Stimulated activated CD4-positive, alpha-beta T cell treated with anti-CD3 and anti-CD28 coated beads, TNF-alpha, amount 100 ng/mL, for 1 hour (primary cell): Measurements from ENCODE around the gene TRAFD1.

Experiments used
- DNase-seq, 3 donors: peaks; one replicate each; pipeline ENCODE4 v3.0.0-alpha.2; 2020; ENCODE audit warnings: low read depth in 3 of 3, low spot score in 1 of 3

Gene TRAFD1

DNA sequence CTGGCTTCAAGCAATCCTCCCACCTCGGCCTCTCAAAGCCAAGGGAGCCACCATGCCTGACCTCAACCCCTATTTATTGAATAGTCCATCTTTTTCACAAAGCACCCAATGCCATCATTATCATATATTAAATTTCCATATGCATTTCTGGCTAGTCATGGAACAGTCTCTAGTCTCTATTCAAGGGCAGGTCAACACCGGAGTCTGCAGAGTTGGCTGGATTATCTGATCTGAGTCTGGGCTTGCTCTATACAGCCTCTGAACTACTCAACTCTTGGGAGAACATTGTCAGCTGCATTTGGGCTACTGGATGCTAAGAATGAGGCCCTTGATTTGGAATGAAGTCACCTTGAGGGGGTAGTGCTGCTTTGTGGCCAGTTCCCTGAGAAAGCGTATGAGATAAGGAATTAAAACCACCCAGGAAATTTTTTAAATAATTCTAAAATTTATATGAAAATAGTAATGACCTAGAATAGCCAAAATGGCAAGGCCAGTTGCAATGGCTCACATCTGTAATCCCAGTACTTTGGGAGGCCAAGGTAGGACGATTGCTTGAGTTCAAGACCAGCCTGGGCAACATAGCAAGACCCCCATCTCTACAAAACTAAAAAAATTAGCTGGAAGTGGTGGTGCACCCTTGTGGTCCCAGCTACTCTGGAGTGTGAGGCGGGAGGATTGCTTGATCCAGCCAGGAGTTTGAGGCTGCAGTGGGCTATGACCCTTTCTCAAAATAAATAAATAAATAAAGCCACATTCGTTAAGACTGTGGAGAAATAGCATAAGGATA lies 9.9 kb upstream of the TRAFD1 start:
- no peak for DNase-seq

DNA sequence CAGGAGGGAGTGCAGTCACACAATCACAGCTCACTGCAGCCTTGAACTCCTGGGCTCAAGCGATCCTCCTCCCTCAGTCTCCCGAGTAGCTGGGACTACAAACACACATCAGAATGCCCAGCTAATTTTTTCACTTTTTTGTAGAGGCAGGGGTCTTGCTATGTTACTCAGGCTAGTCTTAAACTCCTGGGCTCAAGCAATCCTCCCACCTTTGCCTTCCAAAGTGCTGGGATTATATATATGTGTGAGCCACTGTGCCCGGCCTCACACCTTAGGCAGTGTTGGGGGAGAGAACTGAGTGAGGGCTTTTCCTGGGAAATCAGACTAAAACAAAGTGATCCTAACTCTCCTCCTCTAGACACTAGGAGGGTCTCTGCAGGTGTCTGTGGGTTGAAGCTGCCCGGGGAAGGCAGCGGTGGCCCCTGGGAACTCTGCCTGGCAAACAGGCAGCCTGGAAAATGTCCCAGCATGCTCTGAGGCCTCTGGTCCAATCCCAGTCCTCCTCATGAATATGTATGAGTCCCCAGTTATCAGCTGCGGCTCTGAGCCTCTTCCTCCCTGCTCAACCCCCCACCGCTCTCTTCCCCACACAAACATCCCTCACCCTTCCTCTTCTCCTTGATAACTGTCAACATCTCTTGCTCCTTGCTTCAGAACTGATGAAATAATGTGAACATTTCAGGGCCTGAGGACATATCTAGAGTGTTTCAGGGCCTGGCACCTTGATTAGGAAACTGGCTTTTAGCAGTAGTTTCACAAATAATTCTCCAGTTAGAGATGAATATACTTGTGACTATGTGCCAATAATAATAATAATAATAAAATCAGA lies 8.9 kb upstream of the TRAFD1 start:
- no peak for DNase-seq

DNA sequence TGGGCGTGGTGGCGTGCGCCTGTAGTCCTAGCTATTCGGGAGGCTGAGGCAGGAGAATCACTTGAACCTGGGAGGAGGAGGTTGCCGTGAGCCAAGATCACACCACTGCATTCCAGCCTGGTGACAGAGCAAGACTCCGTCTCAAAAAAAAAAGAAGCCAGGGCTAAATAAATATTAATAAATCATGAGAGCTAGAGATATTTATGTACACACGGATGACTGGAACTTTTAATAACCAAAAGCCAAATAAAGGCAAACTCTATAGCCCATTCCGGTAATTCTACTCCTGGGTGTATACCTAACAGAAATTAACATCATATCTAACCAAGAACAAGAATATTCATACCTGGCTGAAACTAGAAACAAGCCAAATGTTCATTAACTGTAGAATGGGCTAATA lies 7.7 kb upstream of the TRAFD1 start:
- DNase-seq: no peak

DNA sequence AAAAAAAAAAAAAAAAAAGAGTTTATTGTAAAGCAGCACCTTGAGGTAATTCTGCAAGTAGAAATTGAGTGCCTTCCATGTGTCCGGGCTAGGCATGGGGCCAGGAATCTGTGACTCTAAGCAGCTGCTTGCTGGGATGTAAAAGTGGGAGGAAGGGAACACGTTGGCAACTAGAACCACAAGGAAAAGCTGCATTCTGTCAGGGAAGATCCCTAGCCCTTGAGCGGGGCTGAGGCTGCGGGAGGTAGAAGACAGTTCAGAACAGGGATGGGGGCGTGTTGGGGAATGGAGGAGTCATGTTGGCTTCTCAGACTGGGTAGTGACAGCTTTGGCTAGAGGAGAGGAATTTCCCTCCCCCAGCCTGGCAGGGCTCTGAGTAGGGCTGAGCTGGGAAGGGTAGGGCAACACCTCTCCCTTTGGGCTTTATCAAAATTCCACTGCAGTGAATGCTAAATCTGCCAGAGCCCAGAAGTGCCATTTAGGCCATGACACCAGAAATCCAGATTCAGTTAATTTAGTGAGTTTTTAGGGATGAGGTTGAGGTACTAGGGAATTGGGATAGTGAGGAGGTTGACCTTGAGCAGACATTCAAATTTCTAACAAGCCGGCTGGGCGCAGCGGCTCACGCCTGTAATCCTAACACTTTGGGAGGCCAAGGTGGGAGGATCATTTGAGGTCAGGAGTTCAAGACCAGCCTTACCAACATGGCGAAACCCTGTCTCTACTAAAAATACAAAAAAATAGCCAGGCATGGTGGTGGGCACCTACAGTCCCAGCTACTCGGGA lies 3.4 kb upstream of the TRAFD1 start:
- DNase-seq: no peak

DNA sequence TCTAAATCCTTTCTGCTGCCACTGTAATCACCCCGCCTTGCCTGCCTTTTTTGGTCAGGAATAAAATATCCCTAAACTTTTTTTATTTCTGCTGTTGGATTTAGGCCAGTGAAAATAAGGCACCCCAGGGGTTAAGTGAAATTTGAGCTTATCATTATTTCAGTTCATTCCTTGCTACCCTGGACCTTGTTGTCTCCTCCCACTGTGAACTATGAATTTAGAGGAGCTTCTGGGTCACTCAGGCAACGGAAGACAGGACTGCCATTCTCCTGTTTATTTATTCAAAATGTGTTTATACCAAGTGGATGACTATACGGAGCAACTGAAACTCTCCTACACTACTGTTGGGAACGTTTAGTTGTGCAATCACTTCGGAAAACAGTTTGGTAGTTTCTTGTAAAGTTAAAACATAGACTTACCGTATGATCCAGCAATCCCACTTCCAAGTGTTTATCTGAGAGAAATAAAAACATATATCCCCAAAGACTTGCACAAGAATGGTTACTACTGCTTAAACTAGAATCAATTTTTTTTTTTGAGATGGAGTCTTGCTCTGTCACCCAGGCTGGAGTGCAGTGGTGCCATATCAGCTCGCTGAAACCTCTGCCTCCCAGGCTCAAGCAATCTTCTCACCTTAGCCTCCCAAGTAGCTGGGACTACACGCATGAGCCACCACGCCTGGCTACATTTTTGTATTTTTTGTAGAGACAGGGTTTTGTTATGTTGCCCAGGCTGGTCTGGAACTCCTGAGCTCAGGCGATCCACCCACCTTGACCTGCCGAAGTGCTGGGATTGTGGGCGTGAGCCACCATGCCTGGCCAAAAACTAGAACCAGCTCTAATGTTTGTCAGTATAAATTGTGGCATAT lies 2.3 kb upstream of the TRAFD1 start:
- DNase-seq: no peak

DNA sequence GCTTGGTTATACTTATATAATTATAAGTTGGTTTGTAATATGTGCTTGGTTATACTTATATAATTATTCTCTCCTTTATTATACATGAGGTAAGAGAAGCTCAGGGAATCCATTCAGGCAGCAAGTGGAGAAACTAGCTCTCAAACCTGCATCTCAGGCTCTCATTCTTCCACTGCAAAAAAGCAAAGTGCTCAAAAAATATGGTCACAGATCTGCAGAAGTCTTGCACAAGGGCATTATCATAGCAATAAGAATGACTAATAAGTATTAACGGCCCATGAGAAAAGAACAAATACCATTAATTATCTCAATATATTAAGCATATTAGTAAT lies 476 bp upstream of the TRAFD1 start:
- no peak for DNase-seq

DNA sequence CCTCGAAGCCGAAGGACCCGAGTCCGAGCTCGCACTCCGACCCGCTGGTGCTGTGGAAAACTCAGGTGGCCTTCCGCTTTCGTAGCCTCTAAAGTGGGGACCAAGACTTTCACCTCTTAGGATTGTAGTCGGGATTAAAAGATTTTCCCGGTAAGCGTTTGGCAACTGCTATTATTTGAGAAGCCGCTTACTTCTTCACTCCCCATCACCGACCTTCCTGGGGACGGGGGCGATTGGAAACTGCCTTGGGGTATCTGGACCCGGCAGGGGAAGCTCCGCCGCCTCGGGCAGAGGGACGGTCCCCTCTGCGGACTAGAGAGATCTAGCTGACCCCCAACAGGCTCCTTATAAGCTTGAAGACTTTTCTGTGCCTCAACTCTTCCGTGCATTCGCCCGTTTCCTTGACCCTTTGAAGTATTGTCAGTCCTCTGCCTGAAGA lies 659 bp downstream of the TRAFD1 start:
- no peak for DNase-seq

DNA sequence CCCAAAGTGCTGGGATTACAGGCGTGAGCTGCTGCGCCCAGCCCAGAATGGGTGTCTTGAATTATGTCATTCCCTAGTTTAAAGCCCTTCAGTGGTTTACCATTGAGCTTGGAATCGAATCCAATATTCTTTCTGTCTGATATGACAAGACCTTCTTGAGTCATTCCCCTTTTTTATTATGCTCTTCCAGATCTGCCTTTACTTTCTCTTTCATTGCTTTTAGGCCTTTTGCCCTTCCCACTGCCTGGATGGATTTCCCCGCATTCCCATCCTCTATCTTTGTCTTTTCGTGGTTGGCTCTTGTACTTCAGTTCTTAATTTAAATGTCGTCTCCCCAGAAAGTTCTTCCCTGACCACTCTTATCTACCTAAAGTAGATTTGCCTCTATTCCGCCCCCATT lies 1.6 kb downstream of the TRAFD1 start:
- no peak for DNase-seq

DNA sequence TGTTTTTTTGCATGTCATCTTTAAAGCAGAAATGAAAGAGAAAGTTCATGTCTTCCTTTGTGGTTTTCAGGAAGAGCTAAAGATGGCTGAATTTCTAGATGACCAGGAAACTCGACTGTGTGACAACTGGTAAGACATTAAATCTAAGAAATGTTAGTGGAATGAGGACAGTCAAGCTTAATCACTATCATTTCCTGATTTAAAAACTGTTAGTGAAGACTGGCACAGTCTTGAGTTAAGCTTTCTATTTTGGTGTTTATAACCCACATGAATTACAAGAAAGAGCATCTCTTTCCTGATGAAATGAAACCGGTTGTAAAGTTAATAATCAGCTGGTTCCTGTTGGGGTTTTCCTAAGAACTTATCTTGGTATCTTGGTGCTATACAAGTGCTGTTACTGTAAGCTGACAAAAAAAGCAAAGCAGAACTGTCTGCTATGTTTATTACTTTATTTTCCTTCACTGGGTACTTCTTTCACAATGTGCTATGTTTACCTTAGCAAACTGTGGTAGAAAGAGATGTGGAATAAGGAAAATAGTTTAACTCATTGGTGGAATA lies 5.2 kb downstream of the TRAFD1 start:
- DNase-seq: no peak

DNA sequence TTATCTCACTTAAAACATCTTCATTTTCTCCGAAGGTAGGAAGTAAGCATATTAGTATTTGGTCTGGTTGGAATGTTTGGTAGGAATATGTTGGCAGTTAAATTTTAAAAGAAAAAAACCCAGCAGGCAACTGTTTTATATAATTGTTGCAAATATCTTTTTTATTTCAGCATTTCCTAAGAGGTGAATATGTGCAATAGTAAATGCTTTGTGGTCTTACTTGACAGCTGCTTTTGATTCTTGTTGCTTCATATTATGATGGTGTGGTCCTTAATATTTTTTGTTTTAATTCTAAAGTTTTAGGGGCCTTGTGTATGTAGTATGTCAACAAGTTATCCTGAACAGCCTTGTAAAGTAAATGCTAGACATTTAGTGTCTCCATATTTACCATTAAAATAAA lies 6.3 kb downstream of the TRAFD1 start:
- DNase-seq: no peak

DNA sequence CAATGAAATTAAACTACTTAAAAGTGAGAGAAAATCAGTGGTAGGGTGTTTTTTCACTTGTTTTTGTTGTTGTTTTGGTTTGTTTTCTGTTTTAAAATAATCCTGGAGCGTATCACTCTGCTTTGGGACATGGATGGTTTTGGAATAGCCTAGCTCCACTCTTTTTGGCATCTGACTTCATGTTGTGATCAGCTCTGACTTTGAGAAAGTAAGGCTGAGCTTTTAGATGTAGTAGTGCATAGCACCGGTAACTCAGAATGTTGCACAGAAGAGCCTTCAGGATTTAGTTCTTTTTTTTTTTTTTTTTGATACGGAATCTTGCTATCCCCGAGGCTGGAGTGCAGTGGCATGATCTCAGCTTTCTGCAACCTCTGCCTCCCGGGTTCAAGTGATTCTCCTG lies 8.1 kb downstream of the TRAFD1 start:
- no peak for DNase-seq

DNA sequence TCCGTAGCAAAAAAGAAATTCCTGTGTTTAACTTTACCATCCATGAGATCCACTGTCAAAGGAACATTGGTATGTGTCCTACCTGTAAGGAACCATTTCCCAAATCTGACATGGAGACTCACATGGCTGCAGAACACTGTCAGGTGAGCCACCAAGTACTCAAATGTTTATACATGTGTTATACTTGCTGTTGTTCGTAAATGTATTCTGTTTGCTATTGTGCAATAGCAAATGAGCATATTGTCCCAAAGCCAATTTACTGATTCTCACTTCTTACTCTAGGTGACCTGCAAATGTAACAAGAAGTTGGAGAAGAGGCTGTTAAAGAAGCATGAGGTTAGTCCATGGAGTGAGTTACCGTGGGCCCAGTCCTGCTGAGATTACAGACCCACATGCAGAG lies 9.4 kb downstream of the TRAFD1 start:
- DNase-seq: no peak

DNA sequence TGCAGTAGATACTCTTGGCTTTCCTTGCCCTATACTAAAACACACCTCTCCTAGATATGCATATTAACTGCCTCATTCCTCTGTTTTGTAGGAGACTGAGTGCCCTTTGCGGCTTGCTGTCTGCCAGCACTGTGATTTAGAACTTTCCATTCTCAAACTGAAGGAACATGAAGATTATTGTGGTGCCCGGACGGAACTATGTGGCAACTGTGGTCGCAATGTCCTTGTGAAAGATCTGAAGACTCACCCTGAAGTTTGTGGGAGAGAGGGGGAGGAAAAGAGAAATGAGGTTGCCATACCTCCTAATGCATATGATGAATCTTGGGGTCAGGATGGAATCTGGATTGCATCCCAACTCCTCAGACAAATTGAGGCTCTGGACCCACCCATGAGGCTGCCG lies 15.4 kb downstream of the TRAFD1 start:
- no peak for DNase-seq

DNA sequence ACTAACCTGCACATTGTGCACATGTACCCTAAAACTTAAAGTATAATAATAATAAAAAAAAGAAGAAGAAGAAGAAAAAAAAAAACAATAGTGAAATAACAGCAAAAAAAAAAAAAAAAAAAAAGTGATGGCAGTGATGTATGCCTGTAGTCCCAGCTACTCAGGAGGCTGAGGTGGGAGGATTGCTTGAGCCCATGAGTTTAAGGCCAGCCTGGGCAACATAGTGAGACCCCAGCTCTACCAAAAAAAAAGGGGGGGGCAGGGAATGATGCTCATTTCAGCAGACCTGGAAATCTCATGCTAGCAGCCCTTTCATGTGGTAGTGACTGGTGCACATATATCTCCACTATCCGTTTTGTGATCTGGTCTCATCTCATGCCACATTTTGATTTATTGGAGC lies 20.8 kb downstream of the TRAFD1 start:
- DNase-seq: no peak

DNA sequence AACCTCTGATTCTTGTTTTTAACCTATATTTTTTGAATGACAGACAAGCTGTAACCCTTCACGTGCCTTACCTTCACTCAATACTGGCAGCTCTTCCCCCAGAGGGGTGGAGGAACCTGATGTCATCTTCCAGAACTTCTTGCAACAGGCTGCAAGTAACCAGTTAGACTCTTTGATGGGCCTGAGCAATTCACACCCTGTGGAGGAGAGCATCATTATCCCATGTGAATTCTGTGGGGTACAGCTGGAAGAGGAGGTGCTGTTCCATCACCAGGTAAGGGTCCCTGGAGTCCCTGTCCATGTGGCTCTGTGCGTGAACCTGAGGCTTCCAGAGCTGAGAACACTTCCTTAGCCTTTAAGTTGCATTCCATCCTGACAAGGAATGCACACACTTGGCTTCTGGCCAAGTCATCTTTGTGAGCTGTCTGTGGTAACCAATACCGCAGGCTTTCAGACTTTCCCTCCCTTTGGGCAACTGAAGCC lies 22.7 kb downstream of the TRAFD1 start:
- no peak for DNase-seq

DNA sequence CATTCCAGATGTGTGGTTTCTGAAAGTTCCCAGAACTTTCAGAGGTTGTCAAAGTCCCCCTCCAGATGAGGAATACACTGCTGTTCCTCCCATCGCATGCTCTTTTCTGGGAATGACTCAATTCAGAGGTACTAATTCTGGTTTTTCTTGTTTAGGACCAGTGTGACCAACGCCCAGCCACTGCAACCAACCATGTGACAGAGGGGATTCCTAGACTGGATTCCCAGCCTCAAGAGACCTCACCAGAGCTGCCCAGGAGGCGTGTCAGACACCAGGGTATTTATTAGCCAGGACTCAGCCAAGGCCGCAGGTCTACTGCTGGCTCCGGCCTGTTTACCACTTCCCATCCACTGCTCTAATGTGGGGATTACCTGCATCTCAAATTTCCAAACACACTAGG lies 24.2 kb downstream of the TRAFD1 start:
- no peak for DNase-seq

DNA sequence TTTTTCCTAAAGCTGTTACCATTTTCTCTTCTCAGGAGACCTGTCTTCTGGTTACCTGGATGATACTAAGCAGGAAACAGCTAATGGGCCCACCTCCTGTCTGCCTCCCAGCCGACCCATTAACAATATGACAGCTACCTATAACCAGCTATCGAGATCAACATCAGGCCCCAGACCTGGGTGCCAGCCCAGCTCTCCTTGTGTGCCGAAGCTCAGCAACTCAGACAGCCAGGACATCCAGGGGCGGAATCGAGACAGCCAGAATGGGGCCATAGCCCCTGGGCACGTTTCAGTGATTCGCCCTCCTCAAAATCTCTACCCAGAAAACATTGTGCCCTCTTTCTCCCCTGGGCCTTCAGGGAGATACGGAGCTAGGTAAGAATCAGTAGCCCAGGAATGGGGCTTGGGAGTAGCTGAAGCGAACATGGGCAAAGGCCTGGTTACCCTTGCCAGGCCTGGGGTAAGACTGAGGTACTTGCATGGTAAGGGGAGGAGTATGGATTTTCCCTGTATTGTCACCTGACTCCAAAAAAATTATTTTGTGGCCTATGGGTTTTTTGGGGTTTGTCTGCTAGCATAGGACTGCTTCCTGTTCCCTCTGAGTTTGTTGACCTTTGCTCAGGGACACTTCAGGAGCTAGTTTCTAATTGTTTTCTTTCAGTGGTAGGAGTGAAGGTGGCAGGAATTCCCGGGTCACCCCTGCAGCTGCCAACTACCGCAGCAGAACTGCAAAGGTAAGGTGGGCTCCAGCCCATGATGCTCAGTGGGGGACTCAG lies 26.6 kb downstream of the TRAFD1 start:
- DNase-seq: no peak

DNA sequence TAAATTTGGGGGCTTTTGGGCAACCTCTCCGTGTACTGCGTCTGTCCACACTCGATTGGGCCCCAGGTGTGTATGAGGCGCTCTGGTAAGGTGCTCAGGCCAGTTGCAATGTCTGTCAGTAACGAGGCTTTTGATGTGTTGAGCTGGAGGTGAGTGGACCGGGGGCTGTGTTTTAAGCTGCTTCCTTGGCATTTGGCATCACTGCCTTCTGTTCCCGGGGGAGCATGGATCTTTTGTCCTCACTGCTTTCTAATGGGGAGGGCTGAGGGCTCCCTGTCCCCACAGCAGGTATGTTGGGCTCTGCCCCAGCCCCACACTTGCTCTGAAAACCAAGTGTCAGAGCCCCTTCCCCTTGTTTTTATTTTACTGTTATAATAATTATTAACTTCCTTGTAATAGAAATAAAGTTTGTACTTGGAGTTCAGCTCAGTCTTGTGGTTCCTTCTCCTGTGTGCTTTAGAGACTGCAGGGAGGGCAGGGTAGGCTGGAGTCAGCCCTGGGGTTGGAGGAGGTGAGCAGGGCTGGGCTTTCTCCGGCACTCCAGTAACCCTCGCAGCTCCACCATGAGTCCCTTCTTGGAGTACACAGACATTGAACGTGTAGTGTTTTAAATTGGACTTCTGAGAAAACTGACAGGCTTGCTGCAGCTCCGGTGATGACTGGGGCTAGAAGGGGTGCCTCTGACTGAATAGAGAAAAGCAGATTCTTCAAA lies 28.0 kb downstream of the TRAFD1 start:
- DNase-seq: no peak

DNA sequence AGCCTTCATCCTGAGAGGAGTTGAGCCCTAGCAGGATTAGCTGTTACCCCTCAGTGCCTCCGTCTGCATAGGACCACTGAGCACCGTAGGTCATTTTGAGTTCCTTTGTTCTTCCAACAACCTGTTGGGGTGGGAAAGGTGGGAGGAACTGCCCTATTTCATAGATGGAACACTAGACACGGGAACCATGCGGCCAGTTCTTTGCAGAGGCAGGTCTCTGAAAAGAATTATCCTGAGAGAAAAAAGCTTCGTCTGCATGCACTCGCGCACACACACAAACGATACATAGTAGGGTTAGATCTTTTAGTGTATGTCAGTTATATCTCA lies 28.5 kb downstream of the TRAFD1 start:
- DNase-seq: no peak
